ENCODE measurements around the gene MC3R. TPM values are rescaled to one million over a fixed set of nuclear protein-coding genes. Genes with fewer than 3 reads are reported as not detected.

The MC3R gene
- total RNA-seq, 1 experiment from 2014 or later: not detected

Small RNA genes within 50 kb of the gene (small RNA-seq; reads per million reads assigned to genes)
- gene RNA5SP487: not detected

Other genes with a start within 250 kb of the MC3R start
- not detected in 2 replicates for gene CBLN4, start 243.2 kb upstream of the MC3R start, total RNA-seq (2014; rRNA removed; shearing (Covaris generic); ENCODE audit: low replicate concordance)
- gene FAM210B, start 110.2 kb downstream of the MC3R start, total RNA-seq (2014; rRNA removed; shearing (Covaris generic); ENCODE audit: low replicate concordance): not detected in 2 replicates
- gene AURKA, start 143.5 kb downstream of the MC3R start, total RNA-seq (2014; rRNA removed; shearing (Covaris generic); ENCODE audit: low replicate concordance): 46.8 and 53.8 TPM in 2 replicates
- gene CSTF1, start 143.9 kb downstream of the MC3R start, total RNA-seq (2014; rRNA removed; shearing (Covaris generic); ENCODE audit: low replicate concordance): 41.5 and 75.2 TPM in 2 replicates
- gene CASS4, start 163.5 kb downstream of the MC3R start, total RNA-seq (2014; rRNA removed; shearing (Covaris generic); ENCODE audit: low replicate concordance): not detected in 2 replicates
- gene RTF2, start 219.9 kb downstream of the MC3R start, total RNA-seq (2014; rRNA removed; shearing (Covaris generic); ENCODE audit: low replicate concordance): 43.3 and 46.0 TPM in 2 replicates